ENCODE measurements around the gene ZNF500. TPM values are rescaled to one million over a fixed set of nuclear protein-coding genes. Genes with fewer than 3 reads are reported as not detected.
A peak's percentile ranks its signal among the peaks of the same experiment; 100 is the strongest.
"Not testable (repeated sequence)": the region's sequence is repeated elsewhere in the genome, so short reads cannot be mapped to it uniquely, and the experiment has no call there.

Gene ZNF500
- total and polyA plus RNA-seq, 12 donors, result 3.8 to 10.5 (median 8.1) TPM

DNA sequence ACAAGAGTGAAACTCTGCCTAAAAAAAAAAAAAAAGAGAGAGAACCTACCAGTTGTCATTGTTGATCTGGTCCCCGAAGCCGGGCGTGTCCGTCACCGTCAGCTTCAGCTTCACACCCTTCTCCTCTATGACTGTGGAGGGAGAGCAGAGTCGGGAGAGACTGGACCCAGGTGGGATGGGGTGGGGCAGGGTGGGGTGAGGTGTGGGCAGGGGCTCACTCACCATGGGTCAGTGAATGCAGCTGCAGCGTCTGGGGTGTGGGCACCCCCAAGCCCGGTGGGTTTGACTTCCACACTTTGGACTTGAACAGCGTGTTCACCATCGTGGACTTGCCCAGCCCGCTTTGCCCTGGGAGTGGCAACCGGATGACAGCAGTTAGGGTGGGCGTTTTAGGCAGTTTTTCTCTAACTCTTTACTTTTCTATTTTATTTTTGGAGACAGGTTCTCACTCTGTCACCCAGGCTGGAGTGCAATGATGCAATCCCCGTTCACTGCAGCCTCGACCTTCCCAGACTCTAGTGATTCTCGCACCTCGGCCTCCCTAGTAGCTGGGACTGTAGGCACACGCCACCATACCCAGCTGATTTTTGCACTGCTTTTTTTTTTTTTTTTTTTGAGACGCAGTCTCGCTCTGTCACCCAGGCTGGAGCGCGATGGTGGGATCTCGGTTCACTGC, 18.9 kb upstream of the ZNF500 start:
- DNase-seq (no peak), ATAC-seq (no peak)
- no peaks in the 10 kb centered on the region for H3K9me3 ChIP-seq
- intact Hi-C loops (cut with DNase I), result no loop called here
- 92 to 93% methylated on average over 23 of the region's 23 CpGs for WGBS, 2 donors
- no peaks in the 10 kb centered on the region for H3K4me1 ChIP-seq
- H3K36me3 ChIP-seq, result no peaks in the 10 kb centered on the region
- TF ChIP-seq, protein P1, sequence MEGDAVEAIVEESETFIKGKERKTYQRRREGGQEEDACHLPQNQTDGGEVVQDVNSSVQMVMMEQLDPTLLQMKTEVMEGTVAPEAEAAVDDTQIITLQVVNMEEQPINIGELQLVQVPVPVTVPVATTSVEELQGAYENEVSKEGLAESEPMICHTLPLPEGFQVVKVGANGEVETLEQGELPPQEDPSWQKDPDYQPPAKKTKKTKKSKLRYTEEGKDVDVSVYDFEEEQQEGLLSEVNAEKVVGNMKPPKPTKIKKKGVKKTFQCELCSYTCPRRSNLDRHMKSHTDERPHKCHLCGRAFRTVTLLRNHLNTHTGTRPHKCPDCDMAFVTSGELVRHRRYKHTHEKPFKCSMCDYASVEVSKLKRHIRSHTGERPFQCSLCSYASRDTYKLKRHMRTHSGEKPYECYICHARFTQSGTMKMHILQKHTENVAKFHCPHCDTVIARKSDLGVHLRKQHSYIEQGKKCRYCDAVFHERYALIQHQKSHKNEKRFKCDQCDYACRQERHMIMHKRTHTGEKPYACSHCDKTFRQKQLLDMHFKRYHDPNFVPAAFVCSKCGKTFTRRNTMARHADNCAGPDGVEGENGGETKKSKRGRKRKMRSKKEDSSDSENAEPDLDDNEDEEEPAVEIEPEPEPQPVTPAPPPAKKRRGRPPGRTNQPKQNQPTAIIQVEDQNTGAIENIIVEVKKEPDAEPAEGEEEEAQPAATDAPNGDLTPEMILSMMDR (IDR thresholded peaks at IDR 0.05), result no peak
- no peak overlapping the region for H3K27ac ChIP-seq
- H3K4me3 ChIP-seq, result no peak overlapping the region
- H3K27me3 ChIP-seq, result no peaks in the 10 kb centered on the region

GRCh38 chr16:4784444-4784987, 17.6 kb upstream of the ZNF500 start:
- H3K27me3 ChIP-seq; DNase-seq; H3K9me3 ChIP-seq; H3K4me3 ChIP-seq; H3K27ac ChIP-seq; intact Hi-C loops (cut with DNase I); H3K36me3 ChIP-seq; ATAC-seq; H3K4me1 ChIP-seq: not testable (repeated sequence)
- WGBS, 2 donors, result 92 to 94% methylated on average over 14 of the region's 14 CpGs

DNA sequence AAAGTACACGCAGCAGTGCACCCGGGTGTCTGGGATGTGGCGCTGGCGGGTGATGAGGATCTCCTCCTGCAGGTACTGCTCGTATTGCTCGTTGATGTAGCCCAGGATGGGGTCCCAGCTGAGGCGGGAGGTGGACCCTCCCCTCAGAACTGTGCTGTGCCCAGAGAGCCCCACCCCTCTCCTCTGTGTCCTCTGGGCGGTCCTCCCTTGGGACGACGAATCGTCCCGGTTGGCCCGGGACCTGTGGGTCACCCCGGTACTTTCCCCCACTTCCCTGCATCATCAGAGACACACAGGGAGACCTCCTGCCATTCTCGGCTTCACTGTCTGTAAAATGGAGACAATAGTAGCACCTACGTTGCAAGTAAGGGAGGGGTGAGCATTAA, 17.0 kb upstream of the ZNF500 start:
- 72 to 75% methylated on average over 16 of the region's 16 CpGs for WGBS, 2 donors

DNA sequence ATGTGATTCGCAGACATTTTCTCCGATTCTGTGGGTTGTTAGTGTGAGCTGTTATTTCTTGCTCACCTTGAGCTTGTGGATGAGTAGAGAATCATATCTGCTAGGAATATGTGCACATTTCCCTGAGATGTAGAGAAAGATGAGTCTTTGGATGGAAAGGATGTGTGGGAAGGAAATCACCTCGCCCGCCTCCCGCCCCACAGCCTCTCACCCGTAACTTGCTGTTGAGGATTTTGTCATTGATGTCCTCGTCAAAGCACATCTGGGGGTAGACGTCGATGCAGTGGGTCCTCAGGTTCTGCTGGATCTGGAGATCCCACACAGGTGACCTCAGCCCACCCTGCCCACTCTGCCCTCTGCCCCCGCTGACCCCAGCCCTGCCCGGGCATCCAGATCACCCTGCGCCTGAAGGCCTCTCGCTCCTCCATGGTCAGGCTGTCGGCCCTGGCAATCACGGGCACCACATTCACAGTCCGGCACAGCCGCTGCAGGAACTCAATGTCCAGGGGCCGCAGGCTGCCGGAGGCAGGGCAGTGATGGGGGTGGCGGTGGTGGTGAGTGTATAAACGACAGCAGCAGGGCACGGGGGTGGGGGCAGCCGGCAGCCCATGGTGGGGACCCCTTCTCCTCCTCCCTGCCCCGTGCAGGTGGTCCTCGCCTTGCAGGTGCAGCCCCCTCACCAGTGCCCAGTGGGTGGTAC, 16.4 kb upstream of the ZNF500 start:
- H3K4me1 ChIP-seq, result no peaks in the 10 kb centered on the region
- peak in 1 of 8 donors; percentile 18 for ATAC-seq
- WGBS, 2 donors, result 85 to 88% methylated on average over 25 of the region's 25 CpGs
- TF ChIP-seq, protein P1 (IDR thresholded peaks at IDR 0.05), result no peak
- no peak overlapping the region for H3K27ac ChIP-seq
- no peak overlapping the region for H3K4me3 ChIP-seq
- no peaks in the 10 kb centered on the region for H3K27me3 ChIP-seq
- DNase-seq, result no peak
- no peaks in the 10 kb centered on the region for H3K9me3 ChIP-seq
- no peaks in the 10 kb centered on the region for H3K36me3 ChIP-seq
- intact Hi-C loops (cut with DNase I), result no loop called here

More for the DNA sequence above, 17.0 kb upstream of the ZNF500 start:
- no peak for DNase-seq
- peak in 1 of 8 donors; percentile 6 for ATAC-seq
- H3K4me1 ChIP-seq, result no peaks in the 10 kb centered on the region
- TF ChIP-seq, protein P1 (IDR thresholded peaks at IDR 0.05), result no peak
- H3K4me3 ChIP-seq, result no peak overlapping the region
- no peaks in the 10 kb centered on the region for H3K9me3 ChIP-seq
- H3K27me3 ChIP-seq, result no peaks in the 10 kb centered on the region
- no peak overlapping the region for H3K27ac ChIP-seq
- no peaks in the 10 kb centered on the region for H3K36me3 ChIP-seq
- intact Hi-C loops (cut with DNase I), result no loop called here

DNA sequence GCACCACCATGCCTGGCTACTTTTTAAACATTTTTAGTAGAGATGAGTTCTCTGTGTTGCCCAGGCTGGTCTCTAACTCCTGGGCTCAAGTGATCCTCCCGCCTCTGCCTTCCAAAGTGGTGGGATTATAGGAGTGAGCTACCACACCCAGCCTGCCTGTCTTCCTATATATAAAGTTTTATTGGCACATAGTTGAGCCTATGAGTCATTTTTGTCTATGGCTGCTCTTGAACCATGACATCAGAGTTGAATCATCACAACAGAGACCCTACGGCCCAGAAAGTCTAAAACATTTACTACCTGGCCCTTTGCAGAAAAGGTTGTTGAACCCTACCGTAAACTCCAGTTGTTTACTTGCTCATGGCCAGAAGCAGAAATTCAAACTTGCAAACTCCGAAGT, 13.3 kb upstream of the ZNF500 start:
- intact Hi-C loops (cut with DNase I), result no loop called here
- H3K4me1 ChIP-seq, result no peaks in the 10 kb centered on the region
- H3K9me3 ChIP-seq, result no peaks in the 10 kb centered on the region
- no peaks in the 10 kb centered on the region for H3K36me3 ChIP-seq
- TF ChIP-seq, protein P1 (IDR thresholded peaks at IDR 0.05), result no peak
- WGBS, 2 donors, result 84 to 85% methylated on average over 4 of the region's 4 CpGs
- H3K27me3 ChIP-seq, result no peaks in the 10 kb centered on the region
- no peak overlapping the region for H3K4me3 ChIP-seq
- ATAC-seq, result no peak
- no peak for DNase-seq
- no peak overlapping the region for H3K27ac ChIP-seq

Data from heart right ventricle (tissue), 16 donors.